Gastroesophageal sphincter (tissue), 3 donors: ENCODE data around the gene MORF4L1.

Source experiments
- POLR2A ChIP-seq, 2 donors: fragments of 450-650 bp; IDR thresholded peaks; one replicate each; pipeline ENCODE4 v1.6.1; 2017; ENCODE audit warnings: antibody characterized with exemption in 2 of 2, mild to moderate bottlenecking in 2 of 2, moderate library complexity in 1 of 2
- TF ChIP-seq, protein P1 (sequence below), 4 experiments: fragments of 200-600 bp in 2 of 4; fragments of 450-650 bp in 2 of 4; sonication (generic) in 1 of 4; IDR thresholded peaks; one replicate each; pipeline ENCODE4 v1.5.1; 2017 to 2019; ENCODE audit warnings: antibody characterized with exemption in 4 of 4, mild to moderate bottlenecking in 2 of 4, moderate library complexity in 2 of 4

- TF ChIP-seq, protein P1, sequence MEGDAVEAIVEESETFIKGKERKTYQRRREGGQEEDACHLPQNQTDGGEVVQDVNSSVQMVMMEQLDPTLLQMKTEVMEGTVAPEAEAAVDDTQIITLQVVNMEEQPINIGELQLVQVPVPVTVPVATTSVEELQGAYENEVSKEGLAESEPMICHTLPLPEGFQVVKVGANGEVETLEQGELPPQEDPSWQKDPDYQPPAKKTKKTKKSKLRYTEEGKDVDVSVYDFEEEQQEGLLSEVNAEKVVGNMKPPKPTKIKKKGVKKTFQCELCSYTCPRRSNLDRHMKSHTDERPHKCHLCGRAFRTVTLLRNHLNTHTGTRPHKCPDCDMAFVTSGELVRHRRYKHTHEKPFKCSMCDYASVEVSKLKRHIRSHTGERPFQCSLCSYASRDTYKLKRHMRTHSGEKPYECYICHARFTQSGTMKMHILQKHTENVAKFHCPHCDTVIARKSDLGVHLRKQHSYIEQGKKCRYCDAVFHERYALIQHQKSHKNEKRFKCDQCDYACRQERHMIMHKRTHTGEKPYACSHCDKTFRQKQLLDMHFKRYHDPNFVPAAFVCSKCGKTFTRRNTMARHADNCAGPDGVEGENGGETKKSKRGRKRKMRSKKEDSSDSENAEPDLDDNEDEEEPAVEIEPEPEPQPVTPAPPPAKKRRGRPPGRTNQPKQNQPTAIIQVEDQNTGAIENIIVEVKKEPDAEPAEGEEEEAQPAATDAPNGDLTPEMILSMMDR (IDR thresholded peaks at IDR 0.05) = no peak
- no peak for TF ChIP-seq POLR2A (IDR thresholded peaks at IDR 0.05)
These were observed 30.2 kb upstream of the MORF4L1 start for GRCh38 chr15:78842519-78842918.
